HG02981 (cell line): ENCODE measurements around the gene CLIP2.
"Not testable (repeated sequence)": the region's sequence is repeated elsewhere in the genome, so short reads cannot be mapped to it uniquely, and the experiment has no call there.

ENCODE experiments used
- ATAC-seq: cut with Tn5 transposase; IDR thresholded peaks from one replicate; pipeline ENCODE4 v1.9.1; 2021; ENCODE audit warnings: mild to moderate bottlenecking, moderate library complexity; ENCODE audit not compliant: unreplicated experiment

Gene CLIP2

GRCh38 chr7:74294191-74294998, 5.2 kb downstream of the CLIP2 start:
- ATAC-seq = no peak

GRCh38 chr7:74297516-74298233, 8.5 kb downstream of the CLIP2 start:
- ATAC-seq = no peak

DNA sequence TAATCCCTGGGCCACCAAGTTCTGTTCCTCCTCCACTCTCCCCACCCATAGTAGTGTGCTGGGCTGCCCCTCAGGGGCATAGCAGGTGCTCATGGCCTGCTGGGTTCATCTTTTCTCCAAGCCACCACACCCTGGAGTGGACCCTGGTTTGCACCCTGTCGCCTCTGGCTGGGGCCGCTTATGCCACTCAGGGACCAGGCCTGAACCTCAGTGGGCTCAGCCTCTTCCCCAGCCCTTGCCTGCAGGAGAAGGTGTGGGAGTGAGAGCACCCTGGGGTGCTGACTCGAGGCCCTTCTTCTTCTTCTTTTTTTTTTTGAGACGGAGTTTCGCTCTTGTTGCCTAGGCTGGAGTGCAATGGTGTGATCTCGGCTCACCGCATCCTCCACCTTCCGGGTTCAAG, 10.2 kb downstream of the CLIP2 start:
- no peak for ATAC-seq

- ATAC-seq = no peak
These were observed 11.7 kb downstream of the CLIP2 start for GRCh38 chr7:74300926-74301325.

GRCh38 chr7:74302745-74303221, 13.6 kb downstream of the CLIP2 start:
- ATAC-seq = no peak

- no peak for ATAC-seq
These were observed 15.3 kb downstream of the CLIP2 start for GRCh38 chr7:74304550-74304949.

DNA sequence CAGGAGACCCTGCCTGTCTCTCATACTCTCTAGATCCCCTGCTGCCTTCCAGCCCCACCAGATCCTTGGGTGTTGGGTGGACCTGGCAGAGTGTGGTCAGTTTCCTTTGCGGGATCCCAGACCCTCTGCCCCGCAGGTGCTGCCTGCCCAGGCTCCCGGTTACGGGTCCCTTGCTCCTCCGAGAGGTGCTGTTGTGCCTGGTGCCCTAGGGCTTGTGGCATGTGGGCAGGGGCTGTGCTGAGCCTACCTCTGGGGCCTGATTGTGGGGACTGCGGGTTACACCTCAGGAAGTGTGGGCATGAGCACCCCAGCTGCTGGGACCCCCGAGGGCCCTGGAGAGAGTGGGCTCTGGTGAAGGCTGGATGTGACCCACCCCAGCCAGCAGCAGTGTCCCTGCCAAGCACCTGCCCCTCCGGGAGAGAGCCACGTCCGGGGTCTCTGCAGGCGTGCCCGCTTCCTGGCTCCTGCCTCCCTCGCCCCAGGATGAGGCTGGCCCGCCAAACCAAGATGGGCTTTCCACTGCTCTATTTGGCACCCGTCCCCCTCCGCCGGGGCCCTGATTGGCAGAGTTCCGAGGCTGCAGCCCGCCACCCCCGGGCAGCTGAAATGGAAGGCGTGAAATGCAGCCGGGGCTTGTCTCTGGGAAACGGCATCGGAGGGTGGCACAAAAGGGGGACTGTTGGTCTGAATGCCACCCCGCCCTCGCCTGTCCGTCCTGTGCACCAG, 17.0 kb downstream of the CLIP2 start:
- no peak for ATAC-seq

DNA sequence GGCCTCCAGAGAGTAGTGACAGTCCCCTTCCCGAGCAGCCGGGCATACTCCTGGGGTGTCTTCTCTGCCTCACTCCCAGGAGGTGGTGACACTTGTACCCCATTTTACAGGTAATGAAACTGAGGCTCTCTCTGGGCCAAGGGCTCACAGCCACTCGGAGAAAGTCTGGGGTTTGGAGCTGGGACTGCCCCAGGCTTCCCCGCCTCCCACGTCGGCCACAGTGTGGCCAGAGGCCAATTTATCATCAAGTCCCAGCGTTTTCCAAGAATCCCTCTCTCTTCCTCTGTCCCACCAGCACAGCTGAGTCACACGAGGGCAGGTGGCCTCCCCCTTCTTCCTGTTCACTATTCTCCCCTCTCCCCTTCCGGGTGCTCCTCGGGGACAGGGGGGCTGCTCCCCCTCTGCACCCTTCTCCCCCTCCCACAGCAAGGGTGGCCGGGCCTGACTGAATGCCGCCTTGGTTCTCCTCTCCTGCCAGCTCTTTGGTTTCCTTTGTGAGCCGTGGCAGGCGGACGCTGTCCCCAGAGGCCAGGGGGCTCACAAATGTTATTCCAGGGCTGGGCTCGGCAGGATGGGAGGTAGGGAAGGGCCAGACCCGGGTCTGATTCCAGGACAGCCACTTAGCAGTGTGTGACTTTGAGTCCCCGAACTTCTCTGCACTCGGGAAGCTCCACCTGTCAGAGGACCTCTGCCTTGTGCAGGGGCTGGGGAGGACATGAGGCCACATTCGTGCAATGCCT, 17.7 kb downstream of the CLIP2 start:
- no peak for ATAC-seq

- ATAC-seq = no peak
These were observed 18.7 kb downstream of the CLIP2 start for GRCh38 chr7:74307738-74308505.

DNA sequence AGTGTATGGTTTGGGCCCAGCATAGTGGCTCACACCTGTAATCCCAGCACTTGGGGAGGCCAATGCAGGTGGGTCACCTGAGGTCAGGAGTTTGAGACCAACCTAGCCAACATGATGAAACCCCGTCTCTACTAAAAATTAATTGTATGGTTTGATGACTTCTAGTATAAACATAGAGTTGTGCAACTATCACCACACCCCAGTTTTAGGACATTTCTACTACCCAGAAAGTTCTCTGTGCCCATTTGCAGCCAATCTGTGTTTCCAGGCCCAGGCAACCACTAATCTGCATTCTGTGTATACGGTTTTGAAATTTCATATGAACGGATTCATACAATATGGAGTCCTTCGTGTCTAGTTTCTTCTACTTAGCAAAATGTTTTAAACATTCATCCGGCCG, 20.0 kb downstream of the CLIP2 start:
- ATAC-seq = no peak

DNA sequence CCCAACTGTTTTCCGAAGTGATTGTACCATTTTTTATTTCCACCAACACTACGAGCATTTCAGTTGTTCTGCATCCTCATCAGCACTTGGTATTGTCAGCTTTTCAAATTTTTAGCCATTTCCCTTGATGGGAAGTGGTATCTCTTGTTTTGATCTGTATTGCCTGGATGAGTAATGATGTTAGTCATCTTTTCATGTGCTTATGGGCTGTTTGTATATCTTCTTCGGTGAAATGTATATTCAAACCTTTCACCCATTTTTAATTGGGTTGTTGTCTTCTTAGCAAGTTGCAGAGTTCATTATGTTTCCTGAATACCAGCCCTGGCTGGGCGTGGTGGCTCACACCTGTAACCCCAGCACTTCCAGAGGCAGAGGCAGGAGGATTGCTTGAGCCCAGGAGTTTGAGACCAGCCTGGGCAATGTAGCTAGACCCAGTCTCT, 22.1 kb downstream of the CLIP2 start:
- no peak for ATAC-seq

DNA sequence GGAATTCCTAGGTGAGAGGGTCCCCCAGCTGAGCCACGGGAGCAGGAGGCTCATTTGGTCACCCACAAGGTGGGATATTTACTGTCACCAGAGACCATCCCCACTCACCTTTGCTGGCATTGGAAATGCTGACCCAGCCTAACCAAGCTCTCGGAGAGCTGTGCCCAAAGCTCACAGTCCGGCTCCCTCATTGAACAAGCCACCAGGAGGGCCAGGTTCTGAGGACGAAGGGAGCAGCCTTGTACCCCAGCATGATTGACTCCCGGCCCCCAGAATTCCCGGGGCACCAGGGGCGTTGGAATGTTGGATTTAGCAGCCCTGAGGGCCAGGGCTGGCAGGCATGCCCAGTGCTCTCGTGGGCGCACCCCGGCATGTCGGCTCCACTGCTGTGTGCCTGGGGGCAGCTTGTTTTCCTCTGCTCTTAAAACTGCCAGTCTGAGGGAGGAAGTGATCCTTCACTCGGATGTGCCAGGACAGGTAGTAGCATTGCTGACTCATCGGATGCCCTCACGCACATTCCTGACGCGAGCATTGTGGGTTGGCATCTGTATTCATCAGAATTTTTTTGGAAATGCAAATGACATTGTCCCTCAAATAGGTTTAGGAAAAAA, 23.3 kb downstream of the CLIP2 start:
- ATAC-seq = no peak

DNA sequence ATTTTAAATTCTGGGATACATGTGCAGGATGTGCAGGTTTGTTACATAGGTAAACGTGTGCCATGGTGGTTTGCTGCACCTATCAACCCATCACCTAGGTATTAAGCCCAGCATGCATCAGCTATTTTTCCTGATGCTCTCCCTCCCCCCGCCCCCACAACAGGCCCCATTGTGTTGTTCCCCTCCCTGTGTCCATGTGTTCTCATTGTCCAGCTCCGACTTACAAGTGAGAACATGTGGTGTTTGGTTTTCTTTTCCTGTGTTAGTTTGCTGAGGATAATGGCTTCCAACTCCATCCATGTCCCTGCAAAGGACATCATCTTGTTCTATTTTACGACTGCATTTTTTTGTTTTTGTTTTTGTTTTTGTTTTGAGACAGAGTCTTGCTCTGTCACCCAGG, 26.7 kb downstream of the CLIP2 start:
- not testable (repeated sequence) for ATAC-seq

DNA sequence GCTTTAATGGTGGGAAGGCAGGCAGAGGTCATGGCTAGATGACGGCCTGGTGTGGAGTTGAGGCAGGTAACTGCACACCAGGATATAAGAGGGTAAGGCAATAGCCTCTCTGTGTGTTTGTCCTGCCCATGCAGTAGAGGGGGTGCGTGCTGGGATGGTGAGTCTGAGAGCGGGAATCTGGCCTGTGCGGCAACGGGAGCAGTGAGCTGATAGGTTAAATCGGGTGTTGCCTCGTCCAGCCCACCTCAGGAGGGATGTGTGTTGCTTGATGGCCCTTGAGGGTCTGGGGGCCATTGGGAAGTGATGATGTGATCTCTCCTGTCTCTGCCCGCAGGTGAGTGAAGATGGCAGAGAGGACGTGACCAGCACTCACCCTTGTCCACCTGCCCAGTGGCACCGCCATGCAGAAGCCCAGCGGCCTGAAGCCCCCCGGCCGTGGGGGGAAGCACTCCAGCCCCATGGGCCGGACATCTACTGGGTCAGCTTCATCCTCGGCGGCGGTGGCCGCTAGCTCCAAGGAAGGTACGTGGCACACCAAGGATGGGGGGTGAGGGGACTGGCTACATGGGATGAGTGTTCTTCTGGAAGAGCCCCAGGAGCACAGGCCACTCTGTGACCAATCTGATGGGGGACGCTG, 28.1 kb downstream of the CLIP2 start:
- ATAC-seq = no peak

- no peak for ATAC-seq
These were observed 28.8 kb downstream of the CLIP2 start for GRCh38 chr7:74318043-74318442.

DNA sequence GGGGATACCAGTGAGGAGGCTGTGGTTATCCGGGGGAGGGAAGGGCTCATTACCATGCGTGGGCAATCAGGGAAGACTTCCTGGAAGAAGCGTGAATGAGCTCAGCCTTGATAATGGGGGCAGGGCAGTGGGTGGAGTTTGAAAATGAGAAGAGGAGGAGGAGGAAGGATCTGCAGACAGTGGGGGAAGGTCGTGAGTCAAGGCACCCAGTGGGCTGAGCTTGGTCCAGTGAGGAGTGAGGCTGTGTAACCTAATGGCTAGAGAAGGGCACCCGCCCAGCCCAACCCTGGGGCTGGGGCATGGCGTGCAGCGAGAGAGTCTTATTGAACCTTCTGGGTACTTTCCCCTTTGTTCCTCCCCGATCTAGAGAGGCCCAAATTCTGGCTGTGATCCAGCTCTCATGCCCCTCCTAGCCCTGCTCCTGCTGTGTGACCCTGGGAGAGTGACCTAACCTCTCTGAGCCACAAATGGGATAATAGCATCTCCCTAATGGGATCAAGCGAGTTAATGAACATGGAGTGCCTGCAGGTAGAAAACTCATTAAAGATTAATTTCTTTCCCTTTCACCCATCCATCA, 31.5 kb downstream of the CLIP2 start:
- no peak for ATAC-seq

- not testable (repeated sequence) for ATAC-seq
These were observed 33.7 kb downstream of the CLIP2 start for GRCh38 chr7:74322892-74323291.

DNA sequence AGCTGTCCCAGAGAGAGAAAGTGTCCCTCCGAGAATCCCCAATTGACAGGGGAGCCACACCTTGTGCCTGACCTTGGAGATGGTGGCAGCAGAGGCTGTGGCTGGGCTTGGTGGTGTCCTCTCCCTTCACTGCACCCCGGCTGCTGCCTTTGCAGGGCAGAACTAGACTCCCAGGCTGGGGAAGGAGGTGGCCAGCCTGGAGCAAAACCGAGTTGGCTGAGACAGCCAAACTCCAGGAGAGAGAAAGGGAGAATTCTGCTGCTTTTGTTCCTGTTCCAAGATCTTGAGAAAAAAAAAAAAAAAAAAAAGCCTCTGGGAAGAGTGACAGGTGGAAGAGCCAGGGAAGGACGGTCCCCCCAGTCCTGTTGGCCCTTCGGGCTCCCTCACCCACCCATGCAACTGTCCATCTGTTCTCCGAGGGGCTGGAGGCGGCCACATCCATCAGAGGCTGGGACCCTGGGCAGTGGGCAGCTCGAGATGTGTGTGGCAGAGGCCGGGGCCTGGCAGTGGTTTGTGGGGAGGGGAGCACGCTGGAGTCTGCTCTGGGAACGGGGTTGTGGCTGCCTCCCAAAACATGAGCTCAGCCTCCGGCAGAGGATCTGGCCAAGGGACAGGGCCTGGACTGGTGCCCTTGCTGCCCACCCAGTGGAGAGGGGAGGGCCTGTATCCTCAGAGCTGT, 35.5 kb downstream of the CLIP2 start:
- ATAC-seq = no peak
